ENCODE results near the gene ACTG1.
A peak's percentile ranks its signal among the peaks of the same experiment; 100 is the strongest.

The ACTG1 gene

DNA sequence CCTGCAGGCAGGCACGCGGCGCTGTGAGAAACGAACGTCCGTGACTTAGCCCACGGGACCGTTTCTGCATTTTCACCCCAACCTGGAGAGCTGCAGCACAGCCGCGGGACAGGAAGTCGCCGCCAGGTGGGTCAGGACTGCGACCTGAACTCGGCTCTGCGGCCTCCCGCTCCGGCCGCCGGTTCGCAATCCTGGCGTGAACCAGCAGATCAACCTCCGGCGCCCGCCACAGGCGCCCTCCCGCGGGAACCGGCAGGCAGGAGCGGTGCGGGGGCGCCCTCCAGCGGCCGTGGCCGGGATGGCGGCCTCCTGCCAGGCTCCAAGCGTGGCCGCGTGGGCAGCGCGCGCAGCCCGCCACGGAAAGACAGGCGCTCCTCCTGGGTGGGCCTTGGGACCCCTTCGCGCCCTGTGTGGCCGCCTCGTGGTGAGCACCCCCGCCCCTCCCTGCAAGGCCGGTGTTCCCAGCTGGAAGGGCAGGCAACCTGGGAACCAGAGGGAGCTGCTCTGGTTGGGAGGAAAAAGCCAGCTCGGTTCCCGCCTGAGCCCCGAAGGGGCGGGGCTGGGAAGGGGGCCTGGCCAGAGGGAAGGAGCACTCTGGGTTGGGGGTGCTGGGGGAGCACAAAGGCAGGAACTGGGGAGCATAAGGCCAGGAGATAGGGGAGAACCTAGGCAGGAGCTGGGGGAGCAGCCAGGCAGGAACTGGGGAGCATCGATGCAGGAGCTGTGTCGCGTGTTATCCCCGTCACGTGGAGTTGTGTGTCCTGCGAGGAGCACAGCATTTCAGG lies 28.2 kb downstream of the ACTG1 start:
- TF ChIP-seq, protein P1, sequence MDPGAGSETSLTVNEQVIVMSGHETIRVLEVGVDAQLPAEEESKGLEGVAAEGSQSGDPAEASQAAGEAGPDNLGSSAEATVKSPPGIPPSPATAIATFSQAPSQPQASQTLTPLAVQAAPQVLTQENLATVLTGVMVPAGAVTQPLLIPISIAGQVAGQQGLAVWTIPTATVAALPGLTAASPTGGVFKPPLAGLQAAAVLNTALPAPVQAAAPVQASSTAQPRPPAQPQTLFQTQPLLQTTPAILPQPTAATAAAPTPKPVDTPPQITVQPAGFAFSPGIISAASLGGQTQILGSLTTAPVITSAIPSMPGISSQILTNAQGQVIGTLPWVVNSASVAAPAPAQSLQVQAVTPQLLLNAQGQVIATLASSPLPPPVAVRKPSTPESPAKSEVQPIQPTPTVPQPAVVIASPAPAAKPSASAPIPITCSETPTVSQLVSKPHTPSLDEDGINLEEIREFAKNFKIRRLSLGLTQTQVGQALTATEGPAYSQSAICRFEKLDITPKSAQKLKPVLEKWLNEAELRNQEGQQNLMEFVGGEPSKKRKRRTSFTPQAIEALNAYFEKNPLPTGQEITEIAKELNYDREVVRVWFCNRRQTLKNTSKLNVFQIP (CRISPR knock-in tag; IDR thresholded peaks at IDR 0.05; ENCODE audit: borderline replicate concordance, low read depth), result no peak
- TF ChIP-seq SNAI2 (CRISPR knock-in tag; IDR thresholded peaks at IDR 0.05) (no peak), ZFP30 (CRISPR knock-in tag; IDR thresholded peaks at IDR 0.05) (no peak), RARB (CRISPR knock-in tag; IDR thresholded peaks at IDR 0.05) (no peak), TOX (CRISPR knock-in tag; IDR thresholded peaks at IDR 0.05; ENCODE audit: borderline replicate concordance) (no peak), ZNF565 (CRISPR knock-in tag; conservative IDR thresholded peaks at IDR 0.05; ENCODE audit: low read depth) (no peak), ARNTL (CRISPR knock-in tag; IDR thresholded peaks at IDR 0.05; ENCODE audit: borderline replicate concordance, low read depth) (no peak), ESRRG (CRISPR knock-in tag; IDR thresholded peaks at IDR 0.05) (no peak), CSDC2 (CRISPR knock-in tag; IDR thresholded peaks at IDR 0.05) (no peak), ZFP3 (CRISPR knock-in tag; IDR thresholded peaks at IDR 0.05) (no peak), ISL1 (CRISPR knock-in tag; IDR thresholded peaks at IDR 0.05) (no peak), GLIS3 (CRISPR knock-in tag; IDR thresholded peaks at IDR 0.05) (no peak), ZNF8 (CRISPR knock-in tag; IDR thresholded peaks at IDR 0.05) (no peak), TCF4 (CRISPR knock-in tag; IDR thresholded peaks at IDR 0.05; ENCODE audit: borderline replicate concordance) (no peak), ZNF70 (CRISPR knock-in tag; IDR thresholded peaks at IDR 0.05) (no peak), BACH2 (CRISPR knock-in tag; IDR thresholded peaks at IDR 0.05; ENCODE audit: borderline replicate concordance) (no peak)
- TF ChIP-seq, protein P2, sequence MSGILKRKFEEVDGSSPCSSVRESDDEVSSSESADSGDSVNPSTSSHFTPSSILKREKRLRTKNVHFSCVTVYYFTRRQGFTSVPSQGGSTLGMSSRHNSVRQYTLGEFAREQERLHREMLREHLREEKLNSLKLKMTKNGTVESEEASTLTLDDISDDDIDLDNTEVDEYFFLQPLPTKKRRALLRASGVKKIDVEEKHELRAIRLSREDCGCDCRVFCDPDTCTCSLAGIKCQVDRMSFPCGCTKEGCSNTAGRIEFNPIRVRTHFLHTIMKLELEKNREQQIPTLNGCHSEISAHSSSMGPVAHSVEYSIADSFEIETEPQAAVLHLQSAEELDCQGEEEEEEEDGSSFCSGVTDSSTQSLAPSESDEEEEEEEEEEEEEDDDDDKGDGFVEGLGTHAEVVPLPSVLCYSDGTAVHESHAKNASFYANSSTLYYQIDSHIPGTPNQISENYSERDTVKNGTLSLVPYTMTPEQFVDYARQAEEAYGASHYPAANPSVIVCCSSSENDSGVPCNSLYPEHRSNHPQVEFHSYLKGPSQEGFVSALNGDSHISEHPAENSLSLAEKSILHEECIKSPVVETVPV (CRISPR knock-in tag; IDR thresholded peaks at IDR 0.05), result no peak
- TF ChIP-seq, protein P3, sequence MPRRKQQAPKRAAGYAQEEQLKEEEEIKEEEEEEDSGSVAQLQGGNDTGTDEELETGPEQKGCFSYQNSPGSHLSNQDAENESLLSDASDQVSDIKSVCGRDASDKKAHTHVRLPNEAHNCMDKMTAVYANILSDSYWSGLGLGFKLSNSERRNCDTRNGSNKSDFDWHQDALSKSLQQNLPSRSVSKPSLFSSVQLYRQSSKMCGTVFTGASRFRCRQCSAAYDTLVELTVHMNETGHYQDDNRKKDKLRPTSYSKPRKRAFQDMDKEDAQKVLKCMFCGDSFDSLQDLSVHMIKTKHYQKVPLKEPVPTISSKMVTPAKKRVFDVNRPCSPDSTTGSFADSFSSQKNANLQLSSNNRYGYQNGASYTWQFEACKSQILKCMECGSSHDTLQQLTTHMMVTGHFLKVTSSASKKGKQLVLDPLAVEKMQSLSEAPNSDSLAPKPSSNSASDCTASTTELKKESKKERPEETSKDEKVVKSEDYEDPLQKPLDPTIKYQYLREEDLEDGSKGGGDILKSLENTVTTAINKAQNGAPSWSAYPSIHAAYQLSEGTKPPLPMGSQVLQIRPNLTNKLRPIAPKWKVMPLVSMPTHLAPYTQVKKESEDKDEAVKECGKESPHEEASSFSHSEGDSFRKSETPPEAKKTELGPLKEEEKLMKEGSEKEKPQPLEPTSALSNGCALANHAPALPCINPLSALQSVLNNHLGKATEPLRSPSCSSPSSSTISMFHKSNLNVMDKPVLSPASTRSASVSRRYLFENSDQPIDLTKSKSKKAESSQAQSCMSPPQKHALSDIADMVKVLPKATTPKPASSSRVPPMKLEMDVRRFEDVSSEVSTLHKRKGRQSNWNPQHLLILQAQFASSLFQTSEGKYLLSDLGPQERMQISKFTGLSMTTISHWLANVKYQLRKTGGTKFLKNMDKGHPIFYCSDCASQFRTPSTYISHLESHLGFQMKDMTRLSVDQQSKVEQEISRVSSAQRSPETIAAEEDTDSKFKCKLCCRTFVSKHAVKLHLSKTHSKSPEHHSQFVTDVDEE (CRISPR knock-in tag; IDR thresholded peaks at IDR 0.05), result no peak
- TF ChIP-seq, protein P4, sequence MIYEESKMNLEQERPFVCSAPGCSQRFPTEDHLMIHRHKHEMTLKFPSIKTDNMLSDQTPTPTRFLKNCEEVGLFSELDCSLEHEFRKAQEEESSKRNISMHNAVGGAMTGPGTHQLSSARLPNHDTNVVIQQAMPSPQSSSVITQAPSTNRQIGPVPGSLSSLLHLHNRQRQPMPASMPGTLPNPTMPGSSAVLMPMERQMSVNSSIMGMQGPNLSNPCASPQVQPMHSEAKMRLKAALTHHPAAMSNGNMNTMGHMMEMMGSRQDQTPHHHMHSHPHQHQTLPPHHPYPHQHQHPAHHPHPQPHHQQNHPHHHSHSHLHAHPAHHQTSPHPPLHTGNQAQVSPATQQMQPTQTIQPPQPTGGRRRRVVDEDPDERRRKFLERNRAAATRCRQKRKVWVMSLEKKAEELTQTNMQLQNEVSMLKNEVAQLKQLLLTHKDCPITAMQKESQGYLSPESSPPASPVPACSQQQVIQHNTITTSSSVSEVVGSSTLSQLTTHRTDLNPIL (CRISPR knock-in tag; IDR thresholded peaks at IDR 0.05; ENCODE audit: low read depth), result no peak

DNA sequence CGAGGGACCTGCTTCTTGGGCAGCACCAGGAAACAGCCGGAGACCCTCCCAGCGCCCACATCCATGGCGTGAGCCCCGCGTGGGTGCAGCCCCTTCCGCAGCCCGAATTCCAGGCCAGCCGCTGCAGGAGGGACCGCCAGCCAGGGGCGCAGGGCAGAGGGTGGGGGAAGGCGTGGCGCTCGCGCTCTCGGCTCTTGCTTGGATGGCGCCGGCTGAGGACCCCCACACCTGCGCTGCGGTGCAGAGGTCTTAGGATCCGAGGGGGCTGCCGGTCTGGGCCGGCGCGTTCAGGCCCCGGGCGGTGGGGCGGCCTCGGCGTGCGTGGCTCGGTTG lies 28.8 kb downstream of the ACTG1 start:
- ATAC-seq, result no peak
- TF ChIP-seq, protein P1 (CRISPR knock-in tag; IDR thresholded peaks at IDR 0.05; ENCODE audit: borderline replicate concordance, low read depth), result no peak
- TF ChIP-seq, protein P3 (CRISPR knock-in tag; IDR thresholded peaks at IDR 0.05), result no peak
- TF ChIP-seq ZNF565 (CRISPR knock-in tag; conservative IDR thresholded peaks at IDR 0.05; ENCODE audit: low read depth), result no peak
- TF ChIP-seq OSR1 (CRISPR knock-in tag; IDR thresholded peaks at IDR 0.05), result no peak
- TF ChIP-seq ZFP3 (CRISPR knock-in tag; IDR thresholded peaks at IDR 0.05), result no peak
- TF ChIP-seq ARNTL (CRISPR knock-in tag; IDR thresholded peaks at IDR 0.05; ENCODE audit: borderline replicate concordance, low read depth), result no peak
- no peak for TF ChIP-seq ZNF8 (CRISPR knock-in tag; IDR thresholded peaks at IDR 0.05)
- TF ChIP-seq, protein P4 (CRISPR knock-in tag; IDR thresholded peaks at IDR 0.05; ENCODE audit: low read depth), result no peak
- no peak for TF ChIP-seq ZFP30 (CRISPR knock-in tag; IDR thresholded peaks at IDR 0.05)
- no peak for TF ChIP-seq ESRRG (CRISPR knock-in tag; IDR thresholded peaks at IDR 0.05)
- TF ChIP-seq TCF4 (CRISPR knock-in tag; IDR thresholded peaks at IDR 0.05; ENCODE audit: borderline replicate concordance), result no peak
- TF ChIP-seq CSDC2 (CRISPR knock-in tag; IDR thresholded peaks at IDR 0.05), result no peak
- no peak for TF ChIP-seq PPARA (CRISPR knock-in tag; IDR thresholded peaks at IDR 0.05; ENCODE audit: borderline replicate concordance)
- TF ChIP-seq RARB (CRISPR knock-in tag; IDR thresholded peaks at IDR 0.05), result no peak
- TF ChIP-seq, protein P2 (CRISPR knock-in tag; IDR thresholded peaks at IDR 0.05), result no peak

More for the DNA sequence above, 28.2 kb downstream of the ACTG1 start:
- ATAC-seq, result peak; percentile 86
